GM21360 (cell line): Measurements from ENCODE around the gene FIBP.

Source experiments
- ATAC-seq: cut with Tn5 transposase; IDR thresholded peaks from one replicate; pipeline ENCODE4 v1.9.1; 2021; ENCODE audit warnings: mild to moderate bottlenecking, moderate library complexity; ENCODE audit not compliant: unreplicated experiment

Gene FIBP

DNA sequence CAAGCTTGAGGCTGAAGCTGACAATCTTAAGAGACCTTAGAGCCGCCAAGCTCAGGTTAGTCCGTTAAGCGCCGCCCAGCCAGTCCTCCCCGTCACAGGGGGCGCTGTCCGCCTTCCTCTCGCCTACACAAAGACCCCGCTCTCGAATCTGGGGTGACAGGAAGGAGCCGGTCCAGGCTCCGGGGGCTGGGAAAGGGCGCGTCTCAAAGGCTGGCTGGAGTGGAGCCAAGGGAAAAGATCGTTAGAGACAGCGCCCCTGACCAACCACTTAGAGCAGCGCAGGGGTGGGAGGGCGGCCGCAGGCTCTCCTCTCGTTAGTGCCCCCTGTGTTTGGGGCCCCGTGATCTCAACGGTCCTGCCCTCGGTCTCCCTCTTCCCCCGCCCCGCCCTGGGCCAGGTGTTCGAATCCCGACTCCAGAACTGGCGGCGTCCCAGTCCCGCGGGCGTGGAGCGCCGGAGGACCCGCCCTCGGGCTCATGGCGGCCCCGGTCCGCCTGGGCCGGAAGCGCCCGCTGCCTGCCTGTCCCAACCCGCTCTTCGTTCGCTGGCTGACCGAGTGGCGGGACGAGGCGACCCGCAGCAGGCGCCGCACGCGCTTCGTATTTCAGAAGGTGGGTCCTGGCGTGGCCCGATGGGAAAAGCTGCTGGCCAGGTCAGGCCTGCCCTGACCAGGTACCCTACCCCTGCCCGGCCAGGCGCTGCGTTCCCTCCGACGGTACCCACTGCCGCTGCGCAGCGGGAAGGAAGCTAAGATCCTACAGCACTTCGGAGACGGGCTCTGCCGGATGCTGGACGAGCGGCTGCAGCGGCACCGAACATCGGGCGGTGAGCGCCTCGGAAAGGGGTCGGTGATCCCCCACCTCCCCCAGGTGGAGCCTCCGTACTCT lies 27.8 kb downstream of the FIBP start, which contains the start of gene MUS81:
MUS81 (plus strand) TSS at position 156 of the 887 bp plus-strand sequence; CDS start at position 477, 321 bp downstream.
- ATAC-seq = peak; percentile 21

DNA sequence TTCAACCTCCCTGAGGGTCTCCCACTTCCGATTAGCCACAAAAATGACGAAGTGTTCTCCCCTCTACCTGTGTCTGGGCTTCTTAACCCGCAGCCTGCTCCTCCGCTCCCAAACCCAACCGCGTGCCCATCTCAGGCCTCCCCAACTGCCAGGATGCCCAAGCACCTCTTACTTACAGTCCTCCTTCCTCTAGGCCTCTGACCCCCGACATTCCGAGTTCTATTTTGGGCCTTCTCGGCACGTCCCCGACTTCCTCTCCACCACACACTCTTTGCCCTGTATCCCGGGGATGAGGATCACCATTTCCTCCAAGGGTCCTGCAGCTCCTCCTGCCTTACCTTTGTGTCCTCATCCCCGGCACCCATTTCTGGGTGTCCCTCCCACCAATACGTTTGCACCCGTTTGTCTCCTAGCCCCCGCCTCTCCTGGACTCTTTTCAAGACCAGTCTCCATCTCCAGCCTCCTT lies 28.4 kb downstream of the FIBP start:
- no peak for ATAC-seq

DNA sequence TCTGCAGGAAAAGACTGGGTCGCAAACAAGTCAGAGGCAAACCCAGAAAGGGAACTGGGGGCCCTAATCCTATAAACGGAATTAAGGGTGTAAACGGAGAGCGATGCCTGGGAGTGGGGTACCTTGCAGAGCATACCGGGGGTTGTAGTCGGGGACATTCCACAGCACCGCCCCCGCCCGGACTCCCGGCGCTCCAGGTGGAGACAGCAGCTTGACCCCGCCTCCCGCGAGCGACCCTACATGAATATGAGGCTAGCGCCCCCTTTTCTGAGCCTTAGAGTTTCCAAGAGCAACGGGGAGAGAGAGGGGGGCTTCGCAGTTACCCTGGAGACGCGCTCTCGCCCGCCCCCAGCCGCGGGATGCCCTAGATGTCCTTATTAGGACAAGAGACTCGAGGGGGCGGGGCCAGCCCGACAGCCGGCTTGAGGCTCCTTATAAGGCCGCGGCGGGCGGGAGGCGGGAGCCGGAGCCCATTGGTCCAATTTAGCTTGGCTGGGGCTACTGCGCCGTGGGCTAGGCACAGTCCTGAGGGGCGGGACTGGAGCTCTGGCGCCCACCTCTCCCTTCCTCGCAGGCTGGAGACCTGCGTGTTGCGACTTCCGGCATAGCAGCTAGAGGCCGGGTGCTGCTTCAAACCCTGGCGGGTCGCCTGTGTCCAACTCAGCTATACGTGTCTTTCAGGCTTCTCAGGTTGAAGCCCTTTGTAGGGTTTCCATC lies 29.0 kb downstream of the FIBP start:
- peak; percentile 49 for ATAC-seq

DNA sequence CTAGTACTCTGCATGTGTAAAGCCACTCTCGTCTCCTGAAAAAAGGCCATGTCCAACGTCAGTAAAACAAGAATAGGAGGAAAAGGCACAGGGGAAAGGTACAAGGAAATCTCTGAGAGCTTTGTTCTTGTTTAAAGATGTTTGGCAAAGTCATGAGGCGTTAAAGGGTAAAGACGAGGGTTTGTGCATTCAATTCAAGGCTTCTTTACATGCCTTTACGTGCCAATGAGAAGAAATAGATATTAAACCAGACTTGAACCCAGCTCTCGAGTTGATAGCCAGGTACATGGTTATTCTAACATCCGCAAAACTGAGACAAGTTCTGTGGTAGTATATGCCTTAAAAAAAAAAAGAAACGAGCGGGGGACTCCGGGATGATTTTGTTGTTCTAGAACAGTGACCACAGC lies 29.6 kb downstream of the FIBP start:
- ATAC-seq = no peak

DNA sequence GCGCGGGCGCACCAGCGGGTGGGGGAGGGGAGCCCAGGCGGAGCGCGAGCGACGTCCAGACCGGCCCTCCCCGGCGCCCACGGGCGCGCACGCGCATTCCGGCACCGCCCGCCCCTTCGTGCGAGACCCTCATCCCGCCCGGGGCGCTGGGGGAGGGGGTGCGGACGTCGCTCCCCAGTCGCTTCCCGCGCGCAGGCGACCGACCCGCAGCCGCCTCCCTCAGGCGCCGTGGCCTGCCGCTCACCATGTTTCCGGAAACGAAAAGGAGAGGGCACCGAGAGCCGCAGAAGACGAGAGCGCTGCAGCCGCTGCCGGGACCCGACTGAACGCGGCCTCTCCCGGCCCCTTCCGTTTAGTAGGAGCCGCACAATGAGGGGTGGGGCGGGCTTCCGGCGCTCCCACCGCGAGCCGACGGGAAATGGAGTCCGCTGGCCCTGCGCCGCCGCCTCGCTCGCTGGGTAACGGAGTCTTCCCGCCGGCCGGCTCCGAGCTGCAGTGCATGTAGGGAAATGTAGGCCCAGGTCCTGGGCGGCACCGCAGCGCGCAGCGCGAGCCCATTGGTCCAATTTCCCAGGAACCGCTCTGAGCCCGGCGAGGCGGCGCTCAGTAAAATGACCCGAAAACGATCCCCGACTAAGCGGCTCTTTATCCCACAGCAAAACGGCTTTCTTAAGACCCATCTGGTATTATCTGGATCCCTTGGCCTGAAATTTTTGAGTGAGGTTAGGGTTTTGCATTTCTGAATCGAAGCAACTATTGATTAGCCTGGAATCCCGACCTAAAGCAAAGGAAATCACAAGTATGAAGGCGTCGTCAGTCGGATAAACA lies 30.2 kb downstream of the FIBP start, which contains the start of gene CFL1:
CFL1 (minus strand) TSS at position 328 of the 828 bp plus-strand sequence; CDS start at position 247, 81 bp downstream.
- peak; percentile 42 for ATAC-seq

DNA sequence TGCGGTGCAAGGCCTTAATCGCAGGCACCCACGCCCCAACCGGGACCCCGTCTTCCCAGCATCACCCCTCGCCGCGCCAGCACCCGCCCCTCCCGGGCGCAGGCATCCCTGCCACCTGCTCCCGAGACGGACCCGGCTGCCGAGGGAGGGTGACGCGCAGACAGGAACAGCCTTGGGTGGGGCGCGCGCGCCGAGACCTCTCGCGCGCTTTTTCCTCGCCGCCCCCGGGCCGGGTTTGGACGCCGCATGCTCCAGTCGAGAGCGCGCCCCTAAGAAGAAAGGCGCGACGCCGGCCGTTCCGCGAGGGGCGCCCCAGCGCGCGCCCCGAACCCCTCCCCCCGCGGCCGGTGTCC lies 30.8 kb downstream of the FIBP start:
- ATAC-seq = peak; percentile 1

DNA sequence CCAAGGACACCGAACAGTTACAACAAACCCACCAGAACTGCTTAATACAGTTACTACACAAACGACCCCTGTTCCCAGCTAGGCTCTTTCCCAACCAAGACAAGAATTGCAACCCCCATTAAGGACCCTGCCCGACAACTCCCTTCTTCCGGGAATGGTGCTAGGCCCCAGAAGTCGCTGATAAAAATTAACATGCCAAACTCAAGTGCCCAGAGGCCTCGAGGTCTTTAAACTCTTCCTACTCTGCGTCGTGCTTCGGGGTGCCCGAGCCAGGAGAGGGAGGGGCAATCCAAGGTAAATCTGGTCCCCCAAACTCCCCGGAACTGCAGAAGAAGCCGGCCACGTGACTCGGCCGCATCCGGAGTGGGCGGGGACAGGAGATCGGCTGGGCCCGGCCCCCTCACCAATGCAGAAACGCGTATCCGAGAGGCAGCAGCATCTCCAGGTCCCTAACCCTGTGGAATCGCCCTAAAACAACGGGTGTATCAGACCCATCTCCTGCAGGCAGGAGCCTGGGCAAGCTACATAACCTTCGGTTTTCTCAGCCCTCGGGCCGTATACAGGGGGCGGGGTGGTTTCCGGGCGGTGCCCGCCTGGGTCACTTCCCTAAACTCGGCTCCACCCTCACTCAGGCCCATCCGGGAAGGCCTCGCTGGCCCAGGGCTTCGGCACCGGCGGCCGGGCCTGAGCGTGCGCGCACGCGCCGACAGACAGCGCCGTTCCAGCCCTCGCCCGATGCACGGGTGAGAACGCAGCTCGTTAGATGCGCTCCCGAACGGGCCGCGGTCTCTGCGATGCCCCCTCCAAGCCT lies 31.4 kb downstream of the FIBP start:
- ATAC-seq = peak; percentile 26

DNA sequence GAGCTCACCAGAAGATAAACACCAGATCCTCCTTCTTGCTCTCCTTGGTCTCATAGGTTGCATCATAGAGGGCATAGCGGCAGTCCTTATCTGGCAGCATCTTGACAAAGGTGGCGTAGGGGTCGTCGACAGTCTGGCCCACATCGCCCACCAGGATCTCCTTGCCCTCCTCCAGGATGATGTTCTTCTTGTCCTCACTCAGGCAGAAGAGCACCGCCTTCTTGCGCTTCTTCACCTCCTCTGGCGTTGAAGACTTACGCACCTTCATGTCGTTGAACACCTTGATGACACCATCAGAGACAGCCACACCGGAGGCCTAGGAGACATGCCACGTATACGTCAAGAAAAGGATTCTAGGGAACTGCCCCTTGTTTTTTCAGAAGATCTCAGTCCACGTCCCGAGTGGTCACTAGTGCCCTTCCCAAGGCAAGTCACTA lies 32.3 kb downstream of the FIBP start:
- no peak for ATAC-seq

DNA sequence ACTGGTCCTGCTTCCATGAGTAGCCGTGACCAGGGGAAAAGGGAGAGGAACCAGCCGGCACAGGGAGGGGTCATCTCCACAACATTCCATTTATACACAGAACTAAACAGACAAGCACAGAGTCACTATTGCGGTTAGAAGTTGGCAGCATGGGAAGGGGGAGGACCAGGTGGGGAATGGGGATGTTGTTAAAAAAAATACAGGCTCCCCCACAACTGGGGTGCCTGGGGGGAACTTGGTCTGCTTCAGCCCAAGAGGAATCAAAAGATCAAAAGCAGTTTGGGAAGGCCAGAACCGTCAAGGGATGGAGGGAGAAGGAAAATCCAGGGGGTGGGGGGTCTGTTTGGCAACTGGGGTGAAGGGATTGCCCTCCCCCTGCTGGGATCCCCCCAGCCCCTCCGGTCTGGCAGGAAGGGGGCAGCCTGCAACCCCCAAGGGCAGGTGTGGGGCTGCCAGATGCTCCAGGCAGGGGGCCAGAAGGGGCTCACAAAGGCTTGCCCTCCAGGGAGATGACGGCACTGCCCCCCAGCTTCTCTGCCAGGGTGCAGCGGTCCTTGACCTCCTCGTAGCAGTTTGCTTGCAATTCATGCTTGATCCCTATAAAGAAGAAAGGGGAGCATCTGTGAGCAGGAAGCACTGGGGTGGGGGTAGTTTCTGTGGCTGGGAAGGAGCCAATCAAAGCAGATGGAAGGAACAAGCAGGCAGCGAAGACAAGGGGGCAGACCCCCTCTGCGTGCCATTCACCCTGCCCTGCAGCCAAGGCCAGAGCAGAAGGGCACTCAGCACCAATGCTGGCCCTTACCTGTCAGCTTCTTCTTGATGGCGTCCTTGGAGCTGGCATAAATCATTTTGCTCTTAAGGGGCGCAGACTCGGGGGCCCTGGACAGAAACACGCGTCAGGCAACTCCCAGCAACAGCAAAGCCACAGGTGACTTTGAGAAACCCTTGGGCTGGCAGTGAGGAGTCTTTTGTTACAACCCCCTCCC lies 33.1 kb downstream of the FIBP start:
- ATAC-seq = no peak

DNA sequence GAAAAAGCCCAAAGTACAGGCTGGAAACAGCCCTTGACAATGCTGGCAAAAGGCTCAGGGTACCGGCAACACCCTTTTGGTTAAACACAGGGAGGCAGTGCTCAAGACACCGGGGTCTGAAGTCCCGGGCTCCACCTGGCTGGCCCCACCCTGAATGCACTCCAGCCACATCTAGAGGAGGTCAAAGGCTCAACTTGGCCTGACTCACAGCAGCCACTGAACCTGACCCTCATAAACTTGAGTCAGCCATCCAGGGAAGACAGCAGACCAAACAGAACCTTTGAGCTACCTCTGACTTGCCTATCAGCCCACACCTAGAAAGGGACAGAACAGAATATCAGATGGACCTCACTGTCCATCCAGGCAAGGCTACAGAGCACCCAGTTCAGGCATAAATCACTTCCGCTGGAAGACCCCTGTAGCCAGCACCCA lies 34.1 kb downstream of the FIBP start:
- no peak for ATAC-seq

DNA sequence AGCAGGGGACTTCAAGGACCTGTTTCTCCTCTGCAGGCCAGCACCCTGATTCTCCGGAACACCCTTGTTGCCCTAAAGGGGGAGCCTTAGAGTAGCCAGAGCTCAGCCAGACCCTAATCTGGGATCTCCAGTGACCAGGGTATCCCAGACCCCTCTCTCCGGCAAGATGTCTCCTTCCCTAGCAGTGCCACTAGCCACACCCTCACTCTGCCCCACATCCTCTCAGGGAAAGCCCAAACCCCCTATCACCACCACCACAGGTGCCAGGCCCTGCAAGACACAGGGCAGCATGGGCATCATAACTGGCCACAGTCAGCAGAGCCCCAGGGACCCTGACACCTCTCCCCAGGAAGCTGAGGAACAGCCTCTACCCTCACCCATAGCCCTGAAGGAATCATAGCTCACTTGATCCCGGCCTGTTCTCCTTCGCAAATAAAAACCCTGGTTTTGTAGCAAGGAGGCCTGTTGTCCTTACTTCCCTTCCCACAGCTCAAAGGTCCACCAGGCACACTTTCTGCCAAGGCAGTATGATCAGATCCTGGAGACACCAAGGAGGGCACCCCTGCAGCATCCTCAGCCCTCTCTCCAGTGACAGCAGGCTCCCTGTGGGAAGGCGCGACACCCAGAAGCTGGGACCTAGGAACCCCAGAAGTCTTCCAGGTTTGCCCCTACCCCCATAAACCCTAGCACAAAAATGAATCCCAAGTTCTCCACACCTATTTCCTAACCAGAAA lies 34.9 kb downstream of the FIBP start:
- no peak for ATAC-seq

DNA sequence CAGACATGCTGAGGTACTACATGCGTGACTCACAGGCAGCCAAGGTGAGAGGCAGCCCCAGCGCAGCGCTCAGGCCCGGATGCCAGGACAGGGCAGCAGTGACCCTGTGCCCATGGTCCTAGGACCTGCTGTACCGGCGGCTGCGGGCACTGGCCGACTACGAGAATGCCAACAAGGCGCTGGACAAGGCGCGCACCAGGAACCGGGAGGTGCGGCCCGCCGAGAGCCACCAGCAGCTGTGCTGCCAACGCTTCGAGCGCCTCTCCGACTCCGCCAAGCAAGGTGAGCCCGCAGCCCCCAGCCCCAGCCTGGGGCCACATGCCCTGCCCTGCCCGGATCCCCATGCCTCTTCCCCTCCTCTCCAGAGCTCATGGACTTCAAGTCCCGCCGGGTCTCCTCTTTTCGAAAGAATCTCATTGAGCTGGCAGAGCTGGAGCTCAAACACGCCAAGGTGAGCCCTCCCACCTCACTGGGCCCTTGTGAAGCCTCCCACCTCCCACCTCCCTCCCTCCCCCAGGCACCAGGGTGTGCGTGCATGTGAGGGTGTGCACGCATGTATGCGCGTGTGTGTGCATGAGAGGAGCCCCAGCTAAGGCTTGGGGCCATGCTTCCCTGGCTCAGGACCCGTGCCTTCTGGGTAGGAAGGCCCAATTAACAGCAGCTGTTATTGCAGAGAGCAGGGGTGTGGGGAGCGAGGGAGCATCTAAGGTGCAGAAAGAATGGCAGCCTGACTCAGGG lies 35.6 kb downstream of the FIBP start:
- ATAC-seq = no peak

DNA sequence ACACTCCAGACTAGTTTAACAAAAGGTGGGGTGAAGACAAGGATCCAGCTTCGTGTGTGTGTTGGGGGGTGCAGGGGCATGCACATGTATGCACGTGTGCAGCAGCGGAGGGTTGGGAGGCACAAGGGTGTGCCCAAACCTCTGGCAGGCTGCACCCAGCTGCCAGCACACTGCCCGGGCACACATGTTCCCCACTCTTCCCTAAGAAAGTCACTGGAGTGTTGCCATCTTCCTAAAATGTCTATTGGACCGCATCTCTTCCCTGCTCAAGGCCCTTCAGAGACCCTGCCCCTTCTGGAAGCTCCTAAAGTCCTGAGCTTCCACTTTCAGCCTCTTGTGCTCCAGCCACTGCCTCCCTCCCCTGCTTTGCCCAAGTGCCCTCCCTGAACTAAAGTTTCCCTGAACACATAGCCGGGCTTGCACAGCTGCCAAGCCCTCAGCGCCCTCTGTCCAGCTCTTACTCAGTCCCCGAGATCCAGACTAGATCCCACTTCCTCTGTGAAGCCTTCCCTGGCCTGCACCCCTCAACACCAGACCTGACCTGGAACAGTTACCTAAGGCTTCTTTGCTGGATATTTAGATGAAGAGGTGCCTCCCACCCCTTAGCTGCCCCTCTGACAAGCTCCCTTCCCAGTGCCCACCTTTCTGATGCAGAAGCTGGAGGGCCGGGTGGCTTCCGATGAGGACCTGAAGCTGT lies 36.3 kb downstream of the FIBP start:
- ATAC-seq = no peak

DNA sequence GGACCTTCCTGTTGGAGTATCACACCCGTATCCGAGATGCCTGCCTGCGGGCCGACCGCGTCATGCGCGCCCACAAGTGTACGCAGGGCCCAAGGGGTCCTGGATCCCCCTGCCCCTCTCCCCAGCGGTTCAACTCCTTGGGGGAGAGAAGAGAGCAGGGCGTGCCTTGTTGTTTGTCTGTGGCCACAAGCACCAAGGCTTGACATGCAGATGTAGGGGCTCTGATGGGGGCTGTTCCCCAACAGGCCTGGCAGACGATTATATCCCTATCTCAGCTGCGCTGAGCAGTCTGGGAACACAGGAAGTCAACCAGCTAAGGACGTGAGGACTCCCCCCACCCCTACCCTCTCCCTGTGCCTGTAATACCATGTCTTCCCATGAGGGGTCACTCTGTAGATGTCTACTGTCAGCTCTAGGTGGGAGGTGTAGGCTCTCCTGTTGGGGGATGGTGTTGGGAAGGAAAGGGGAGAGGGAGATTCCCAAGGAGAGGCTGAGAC lies 37.1 kb downstream of the FIBP start:
- ATAC-seq = no peak

DNA sequence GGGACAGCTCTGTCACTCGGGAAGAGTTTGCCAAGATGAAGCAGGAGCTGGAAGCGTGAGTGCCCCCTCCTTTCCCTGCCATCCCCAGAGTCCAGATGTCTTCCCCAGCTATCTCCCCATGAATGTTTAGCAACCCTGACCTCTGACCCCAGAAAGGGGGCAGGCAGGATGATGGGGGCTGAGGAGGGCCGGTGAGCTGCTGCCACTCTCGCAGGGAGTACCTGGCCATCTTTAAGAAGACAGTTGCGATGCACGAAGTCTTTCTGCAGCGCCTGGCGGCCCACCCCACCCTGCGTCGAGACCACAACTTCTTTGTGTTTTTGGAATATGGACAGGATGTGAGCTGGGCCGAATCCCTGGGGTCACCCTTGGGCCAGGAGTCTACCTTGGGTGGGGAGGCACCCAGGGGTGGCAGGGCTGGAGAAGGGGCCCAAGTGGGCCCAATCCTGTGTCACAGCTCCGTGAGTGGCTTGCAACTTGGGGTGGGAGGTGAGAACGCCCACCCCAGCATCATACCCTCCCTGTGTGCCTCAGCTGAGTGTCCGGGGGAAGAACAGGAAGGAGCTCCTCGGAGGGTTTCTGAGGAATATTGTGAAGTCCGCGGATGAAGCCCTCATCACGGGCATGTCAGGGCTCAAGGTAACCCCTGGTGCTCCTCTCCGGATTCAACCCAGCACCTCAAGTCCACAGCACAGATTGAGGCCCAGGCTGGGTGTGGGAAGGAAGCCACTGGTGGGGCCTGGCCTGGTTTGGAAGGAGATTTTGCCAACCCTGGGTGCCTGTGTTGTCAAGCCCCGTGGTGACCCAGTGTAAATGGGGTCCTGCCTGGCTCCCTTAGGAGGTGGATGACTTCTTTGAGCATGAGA lies 37.8 kb downstream of the FIBP start:
- ATAC-seq = no peak

DNA sequence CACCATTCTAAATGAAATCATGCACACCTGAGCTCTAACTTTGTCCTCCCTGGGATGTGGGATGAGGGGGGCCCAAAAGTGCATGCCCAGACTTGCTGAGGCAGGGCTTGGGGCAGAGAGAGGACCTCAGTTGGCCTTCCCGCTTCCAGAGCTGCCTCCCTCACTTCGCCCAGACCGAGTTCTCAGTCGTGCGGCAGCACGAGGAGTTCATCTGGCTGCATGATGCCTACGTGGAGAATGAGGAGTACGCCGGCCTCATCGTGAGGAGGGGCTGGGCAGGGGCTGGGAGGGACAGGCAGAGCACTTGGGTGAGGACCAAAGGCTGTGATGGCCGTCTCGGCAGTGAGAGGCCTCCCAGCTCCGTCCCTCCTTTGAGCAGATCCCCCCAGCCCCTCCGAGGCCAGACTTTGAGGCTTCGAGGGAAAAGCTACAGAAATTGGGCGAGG lies 38.5 kb downstream of the FIBP start:
- no peak for ATAC-seq
